Neural cell (in vitro differentiated cells): ENCODE measurements around the gene ENO2. TPM values are rescaled to one million over a fixed set of nuclear protein-coding genes. Genes with fewer than 3 reads are reported as not detected.

Experiments used
- H2AFZ ChIP-seq: fragments of 200-600, 300-800 bp; sonication (generic), shearing (Covaris generic); 2 replicates; pipeline ENCODE4 v1.6.0; 2014; ENCODE audit warnings: low read depth, mild to moderate bottlenecking, antibody characterized with exemption, low read length, moderate library complexity
- H3F3A ChIP-seq: fragments of 200-600 bp; shearing (Covaris generic); 2 replicates; pipeline ENCODE4 v1.6.1; 2016; ENCODE audit warnings: mild to moderate bottlenecking, moderate library complexity, mixed read lengths, antibody characterized with exemption, low read length; ENCODE audit not compliant: insufficient read depth, poor library complexity, severe bottlenecking
- H3K27ac ChIP-seq: fragments of 200-600, 300-800 bp; sonication (generic), shearing (Covaris generic); 2 replicates; pipeline ENCODE4 v1.5.1; 2014; ENCODE audit warnings: mild to moderate bottlenecking, low read length, moderate library complexity
- H3K27me3 ChIP-seq: fragments of 300-800, 200-600 bp; sonication (generic), shearing (Covaris generic); 2 replicates; pipeline ENCODE4 v1.6.0; 2014; ENCODE audit warnings: mild to moderate bottlenecking, low read depth, low read length, moderate library complexity; ENCODE audit not compliant: insufficient read depth
- H3K36me3 ChIP-seq: fragments of 300-800, 200-600 bp; sonication (generic), shearing (Covaris generic); 2 replicates; pipeline ENCODE4 v1.5.1; 2014; ENCODE audit warnings: mild to moderate bottlenecking, antibody characterized with exemption, low read length, moderate library complexity; ENCODE audit not compliant: insufficient read depth
- H3K4me2 ChIP-seq: fragments of 300-800, 200-600 bp; sonication (generic), shearing (Covaris generic); 2 replicates; pipeline ENCODE4 v1.6.0; 2014; ENCODE audit warnings: mild to moderate bottlenecking, low read length
- H3K4me3 ChIP-seq: fragments of 300-800, 200-600 bp; sonication (generic), shearing (Covaris generic); 2 replicates; pipeline ENCODE4 v1.5.1; 2014; ENCODE audit warnings: mild to moderate bottlenecking, low read length, moderate library complexity
- H3K79me2 ChIP-seq: fragments of 200-600 bp; shearing (Covaris generic); replicated peaks from 2 replicates; pipeline ENCODE4 v1.6.0; 2014; ENCODE audit warnings: mild to moderate bottlenecking, low read length, moderate library complexity; ENCODE audit not compliant: insufficient read depth
- H3K9ac ChIP-seq: fragments of 300-800, 200-600 bp; sonication (generic), shearing (Covaris generic); 2 replicates; pipeline ENCODE4 v1.6.1; 2016; ENCODE audit warnings: mild to moderate bottlenecking, low read length, mixed read lengths
- H3K9me2 ChIP-seq: fragments of 200-600 bp; shearing (Covaris generic); 2 replicates; pipeline ENCODE4 v1.6.1; 2016; ENCODE audit warnings: mild to moderate bottlenecking, low read length, mixed read lengths; ENCODE audit not compliant: insufficient read depth
- H3K9me3 ChIP-seq: fragments of 200-600, 300-800 bp; sonication (generic), shearing (Covaris generic); 2 replicates; pipeline ENCODE4 v1.6.1; 2016; ENCODE audit warnings: mild to moderate bottlenecking, mixed run types, low read length, moderate library complexity, mixed read lengths
- H4K20me1 ChIP-seq: fragments of 200-600 bp; shearing (Covaris generic); 2 replicates; pipeline ENCODE4 v1.6.1; 2016; ENCODE audit warnings: mild to moderate bottlenecking, mixed run types; ENCODE audit not compliant: insufficient read depth
- EP300 ChIP-seq: fragments of 450-650 bp; conservative IDR thresholded peaks from 2 replicates; pipeline ENCODE4 v1.6.1; 2014; ENCODE audit warnings: antibody characterized with exemption, mild to moderate bottlenecking, moderate library complexity; ENCODE audit not compliant: poor library complexity, severe bottlenecking
- EZH2 ChIP-seq: fragments of 200-600, 300-800 bp; shearing (Covaris generic), sonication (generic); IDR thresholded peaks from 2 replicates; pipeline ENCODE4 v1.6.1; 2014; ENCODE audit warnings: antibody characterized with exemption, low read length, borderline replicate concordance, mild to moderate bottlenecking; ENCODE audit not compliant: insufficient read depth, poor library complexity, severe bottlenecking
- MXI1 ChIP-seq: fragments of 450-650 bp; conservative IDR thresholded peaks from 2 replicates; pipeline ENCODE4 v1.6.1; 2014; ENCODE audit warnings: antibody characterized with exemption, mild to moderate bottlenecking; ENCODE audit not compliant: poor library complexity, severe bottlenecking
- POLR2AphosphoS5 ChIP-seq: IDR thresholded peaks from 2 replicates; pipeline ENCODE4 v1.6.1; 2012
- RAD21 ChIP-seq: fragments of 450-650 bp; conservative IDR thresholded peaks from 2 replicates; pipeline ENCODE4 v1.6.1; 2014; ENCODE audit warnings: antibody characterized with exemption, mild to moderate bottlenecking, moderate library complexity
- REST ChIP-seq: IDR thresholded peaks from 2 replicates; pipeline ENCODE4 v1.6.1; 2012; ENCODE audit warnings: borderline replicate concordance
- SMC3 ChIP-seq: fragments of 450-650 bp; conservative IDR thresholded peaks from 2 replicates; pipeline ENCODE4 v1.6.1; 2014; ENCODE audit warnings: antibody characterized with exemption, mild to moderate bottlenecking, moderate library complexity; ENCODE audit not compliant: poor library complexity
- TAF1 ChIP-seq: IDR thresholded peaks from 2 replicates; pipeline ENCODE4 v1.6.1; 2012; ENCODE audit warnings: low read depth
- polyA plus RNA-seq: library from polyadenylated mRNA; depleted of rRNA; stranded (reverse); fragments of >200 nt; gene quantifications from 2 replicates; pipeline ENCODE4 v1.2.3, GENCODE V29; 2014
- TF ChIP-seq, protein P1 (sequence below): fragments of 450-650 bp; IDR thresholded peaks from 2 replicates; pipeline ENCODE4 v1.5.1; 2014; ENCODE audit warnings: antibody characterized with exemption, mild to moderate bottlenecking, moderate library complexity; ENCODE audit not compliant: poor library complexity, severe bottlenecking

ENO2 gene
- polyA plus RNA-seq, 1 donor from 2014 or later: 193 TPM

GRCh38 chr12:6871052-6871957 lies 43.1 kb upstream of the ENO2 start:
- H3K9ac ChIP-seq: peak overlapping the region; percentile 75
- H3K9me3 ChIP-seq: no peaks in the 10 kb centered on the region
- H3K27me3 ChIP-seq: no peaks in the 10 kb centered on the region
- no peaks in the 10 kb centered on the region for H3K79me2 ChIP-seq
- TF ChIP-seq REST (no peak), SMC3 (no peak), POLR2AphosphoS5 (no peak), EZH2 (no peak), TAF1 (no peak), EP300 (no peak), RAD21 (no peak), MXI1 (no peak)
- TF ChIP-seq, protein P1, sequence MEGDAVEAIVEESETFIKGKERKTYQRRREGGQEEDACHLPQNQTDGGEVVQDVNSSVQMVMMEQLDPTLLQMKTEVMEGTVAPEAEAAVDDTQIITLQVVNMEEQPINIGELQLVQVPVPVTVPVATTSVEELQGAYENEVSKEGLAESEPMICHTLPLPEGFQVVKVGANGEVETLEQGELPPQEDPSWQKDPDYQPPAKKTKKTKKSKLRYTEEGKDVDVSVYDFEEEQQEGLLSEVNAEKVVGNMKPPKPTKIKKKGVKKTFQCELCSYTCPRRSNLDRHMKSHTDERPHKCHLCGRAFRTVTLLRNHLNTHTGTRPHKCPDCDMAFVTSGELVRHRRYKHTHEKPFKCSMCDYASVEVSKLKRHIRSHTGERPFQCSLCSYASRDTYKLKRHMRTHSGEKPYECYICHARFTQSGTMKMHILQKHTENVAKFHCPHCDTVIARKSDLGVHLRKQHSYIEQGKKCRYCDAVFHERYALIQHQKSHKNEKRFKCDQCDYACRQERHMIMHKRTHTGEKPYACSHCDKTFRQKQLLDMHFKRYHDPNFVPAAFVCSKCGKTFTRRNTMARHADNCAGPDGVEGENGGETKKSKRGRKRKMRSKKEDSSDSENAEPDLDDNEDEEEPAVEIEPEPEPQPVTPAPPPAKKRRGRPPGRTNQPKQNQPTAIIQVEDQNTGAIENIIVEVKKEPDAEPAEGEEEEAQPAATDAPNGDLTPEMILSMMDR: no peak
- peak overlapping the region; percentile 88 for H3K4me3 ChIP-seq
- H3K9me2 ChIP-seq: no peaks in the 10 kb centered on the region
- no peak overlapping the region for H3K27ac ChIP-seq
- no peak overlapping the region for H3K4me2 ChIP-seq
- no peaks in the 10 kb centered on the region for H3K36me3 ChIP-seq
- no peaks in the 10 kb centered on the region for H4K20me1 ChIP-seq
- peaks cover 3% of the 10 kb centered on the region for H3F3A ChIP-seq
- no peak overlapping the region for H2AFZ ChIP-seq

DNA sequence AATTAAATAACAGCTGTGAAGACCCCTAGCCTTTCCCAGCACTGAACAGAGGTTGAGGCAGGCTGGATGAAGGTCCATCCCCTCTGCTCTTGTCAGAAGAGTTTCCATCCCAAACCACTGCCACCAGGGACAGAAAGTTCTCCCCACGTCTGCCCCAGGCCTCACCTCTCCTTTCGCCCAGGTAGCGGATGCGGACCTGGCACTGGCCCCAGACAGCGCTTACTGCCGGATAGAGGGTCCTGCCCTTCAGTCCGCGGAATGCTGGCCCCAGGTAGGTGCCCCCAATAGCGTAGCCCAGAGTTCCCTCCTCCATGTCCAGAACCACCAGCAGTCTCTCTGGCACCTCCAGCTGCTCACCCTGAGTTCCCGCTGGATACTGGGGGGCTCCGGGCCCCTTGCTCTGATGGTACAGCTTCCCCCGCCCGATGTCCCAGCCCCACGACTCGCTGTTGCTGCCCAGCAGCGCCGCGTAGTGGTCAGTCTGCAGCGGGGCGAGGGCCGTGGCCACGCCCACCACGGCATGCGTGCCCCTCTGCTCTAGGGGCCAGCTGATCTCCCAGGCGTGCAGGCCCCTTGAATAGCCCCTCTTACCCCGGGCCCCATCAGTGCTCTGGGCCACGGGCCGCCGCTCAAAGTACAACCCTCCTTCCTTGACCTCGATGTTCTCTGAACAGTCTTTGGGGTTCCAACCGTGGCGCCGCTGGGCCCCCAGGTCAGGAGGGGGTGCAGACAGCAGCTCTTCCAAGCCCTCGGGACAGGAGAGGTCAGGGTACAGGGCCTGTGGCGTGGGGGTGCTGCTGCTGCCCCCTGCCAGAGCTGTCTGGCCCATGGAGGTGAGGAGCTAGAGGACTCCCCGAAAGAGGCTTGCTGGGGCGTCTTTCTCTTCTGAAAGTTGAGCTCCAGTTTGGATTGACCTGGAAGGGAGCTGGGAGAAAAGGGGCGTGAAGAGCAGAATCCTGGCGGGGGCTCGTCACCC lies 42.0 kb upstream of the ENO2 start:
- Histone ChIP-seq H3K9ac (peak overlapping the region; percentile 75), H3K4me2 (peak overlapping the region; percentile 86), H3K4me3 (peak overlapping the region; percentile 88), H3K27me3 (no peaks in the 10 kb centered on the region), H3K27ac (peak overlapping the region; percentile 65), H4K20me1 (no peaks in the 10 kb centered on the region), H3K9me3 (no peaks in the 10 kb centered on the region), H2AFZ (peak overlapping the region; percentile 40), H3K79me2 (no peaks in the 10 kb centered on the region), H3K9me2 (no peaks in the 10 kb centered on the region), H3F3A (no peaks in the 10 kb centered on the region), H3K36me3 (no peaks in the 10 kb centered on the region)
- TF ChIP-seq REST (no peak), SMC3 (peak; percentile 64), TAF1 (no peak), MXI1 (peak; percentile 60), POLR2AphosphoS5 (peak; percentile 34), EP300 (no peak), EZH2 (no peak), RAD21 (peak; percentile 51)
- TF ChIP-seq, protein P1: peak; percentile 89
